Choroid plexus epithelial cell (primary cell): ENCODE data around the gene DIP2B.

Source experiments
- DNase-seq: peaks from one replicate; pipeline ENCODE4 v3.0.0-alpha.2; 2010; ENCODE audit warnings: low read depth
- H3K4me3 ChIP-seq: 2 replicates; pipeline ENCODE4 v1.5.1; 2011; ENCODE audit warnings: low read depth, mild to moderate bottlenecking, control low read depth, low read length, moderate library complexity
- TF ChIP-seq, protein P1 (sequence below): conservative IDR thresholded peaks from 2 replicates; pipeline ENCODE4 v1.5.1; 2011; ENCODE audit warnings: low read depth, mild to moderate bottlenecking, control low read depth, inconsistent platforms, low read length, moderate library complexity

Gene DIP2B

DNA sequence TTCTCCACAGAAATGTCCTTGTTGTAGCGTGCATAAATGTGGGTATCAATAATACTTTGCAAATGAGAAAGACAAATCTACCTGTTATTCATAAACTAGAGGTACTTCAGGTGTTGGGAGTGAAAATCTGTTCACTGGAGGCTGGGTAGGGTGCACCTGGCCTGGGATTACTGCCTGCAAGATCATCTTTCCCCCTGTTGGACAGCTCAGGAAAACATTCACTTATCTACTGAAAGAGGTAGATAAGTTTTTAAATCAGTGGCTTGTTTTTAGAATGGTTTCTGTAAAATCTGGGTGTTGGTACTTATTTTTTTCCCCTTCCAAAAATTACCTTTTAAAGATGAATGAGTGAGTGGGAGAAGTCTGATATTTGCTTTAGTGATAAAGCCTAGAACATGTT is 95.6 kb downstream of the DIP2B start:
- TF ChIP-seq, protein P1, sequence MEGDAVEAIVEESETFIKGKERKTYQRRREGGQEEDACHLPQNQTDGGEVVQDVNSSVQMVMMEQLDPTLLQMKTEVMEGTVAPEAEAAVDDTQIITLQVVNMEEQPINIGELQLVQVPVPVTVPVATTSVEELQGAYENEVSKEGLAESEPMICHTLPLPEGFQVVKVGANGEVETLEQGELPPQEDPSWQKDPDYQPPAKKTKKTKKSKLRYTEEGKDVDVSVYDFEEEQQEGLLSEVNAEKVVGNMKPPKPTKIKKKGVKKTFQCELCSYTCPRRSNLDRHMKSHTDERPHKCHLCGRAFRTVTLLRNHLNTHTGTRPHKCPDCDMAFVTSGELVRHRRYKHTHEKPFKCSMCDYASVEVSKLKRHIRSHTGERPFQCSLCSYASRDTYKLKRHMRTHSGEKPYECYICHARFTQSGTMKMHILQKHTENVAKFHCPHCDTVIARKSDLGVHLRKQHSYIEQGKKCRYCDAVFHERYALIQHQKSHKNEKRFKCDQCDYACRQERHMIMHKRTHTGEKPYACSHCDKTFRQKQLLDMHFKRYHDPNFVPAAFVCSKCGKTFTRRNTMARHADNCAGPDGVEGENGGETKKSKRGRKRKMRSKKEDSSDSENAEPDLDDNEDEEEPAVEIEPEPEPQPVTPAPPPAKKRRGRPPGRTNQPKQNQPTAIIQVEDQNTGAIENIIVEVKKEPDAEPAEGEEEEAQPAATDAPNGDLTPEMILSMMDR: no peak
- no peak overlapping the region for H3K4me3 ChIP-seq
- DNase-seq: no peak

DNA sequence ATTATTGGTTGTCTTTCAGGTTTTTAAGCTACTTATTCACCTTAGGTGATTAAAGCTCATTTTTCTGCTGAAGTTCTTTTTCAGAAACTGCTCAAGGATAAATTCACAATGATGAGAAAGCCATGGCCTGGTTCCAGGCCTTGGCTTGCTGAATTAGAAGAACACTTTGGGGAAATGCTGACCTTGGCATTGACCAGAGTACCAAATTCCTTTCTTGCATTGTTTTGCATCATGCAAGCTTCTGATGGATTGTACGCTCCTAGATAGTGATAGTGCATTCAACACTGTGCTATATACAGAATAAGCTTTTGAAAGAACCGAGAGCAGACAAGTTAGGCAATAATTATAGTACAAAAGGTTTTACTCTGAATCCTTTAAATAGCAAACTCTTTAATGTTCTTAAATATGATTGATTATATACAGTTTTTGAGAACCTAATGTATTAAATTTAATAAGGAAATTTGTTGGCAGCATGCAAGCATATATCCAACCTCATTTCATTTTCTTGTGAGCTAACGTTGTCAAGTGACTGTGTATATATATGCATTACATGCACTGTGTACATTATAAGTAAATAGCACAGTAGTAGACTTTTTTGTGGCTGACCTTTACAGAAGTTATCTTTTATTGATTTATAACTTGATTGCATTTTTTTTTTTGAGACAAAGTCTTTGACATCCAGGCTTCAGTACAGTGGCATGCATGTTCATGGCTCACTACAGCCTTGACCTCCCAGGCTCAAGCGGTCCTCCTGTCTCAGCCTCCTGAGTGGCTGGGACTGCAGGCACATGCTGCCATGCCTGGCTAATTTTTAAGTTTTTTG is 99.2 kb downstream of the DIP2B start:
- no peak overlapping the region for H3K4me3 ChIP-seq
- peak; percentile 94 for DNase-seq

DNA sequence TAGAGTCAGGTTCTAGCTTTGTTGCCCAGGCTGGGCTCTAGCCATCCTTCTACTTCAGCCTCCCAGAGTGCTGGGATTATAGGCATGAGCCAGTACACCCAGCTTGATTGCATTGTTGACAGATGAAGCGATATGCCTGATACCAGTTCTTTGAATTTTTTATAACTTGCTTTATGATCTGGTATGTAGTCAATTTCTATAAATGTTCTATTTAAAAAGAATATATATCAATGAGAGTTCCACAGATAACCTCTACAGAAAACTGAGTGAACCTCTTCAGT is 99.8 kb downstream of the DIP2B start:
- TF ChIP-seq, protein P1: no peak
- no peak overlapping the region for H3K4me3 ChIP-seq
- DNase-seq: no peak

More for the DNA sequence above, 99.2 kb downstream of the DIP2B start:
- TF ChIP-seq, protein P1: no peak

DNA sequence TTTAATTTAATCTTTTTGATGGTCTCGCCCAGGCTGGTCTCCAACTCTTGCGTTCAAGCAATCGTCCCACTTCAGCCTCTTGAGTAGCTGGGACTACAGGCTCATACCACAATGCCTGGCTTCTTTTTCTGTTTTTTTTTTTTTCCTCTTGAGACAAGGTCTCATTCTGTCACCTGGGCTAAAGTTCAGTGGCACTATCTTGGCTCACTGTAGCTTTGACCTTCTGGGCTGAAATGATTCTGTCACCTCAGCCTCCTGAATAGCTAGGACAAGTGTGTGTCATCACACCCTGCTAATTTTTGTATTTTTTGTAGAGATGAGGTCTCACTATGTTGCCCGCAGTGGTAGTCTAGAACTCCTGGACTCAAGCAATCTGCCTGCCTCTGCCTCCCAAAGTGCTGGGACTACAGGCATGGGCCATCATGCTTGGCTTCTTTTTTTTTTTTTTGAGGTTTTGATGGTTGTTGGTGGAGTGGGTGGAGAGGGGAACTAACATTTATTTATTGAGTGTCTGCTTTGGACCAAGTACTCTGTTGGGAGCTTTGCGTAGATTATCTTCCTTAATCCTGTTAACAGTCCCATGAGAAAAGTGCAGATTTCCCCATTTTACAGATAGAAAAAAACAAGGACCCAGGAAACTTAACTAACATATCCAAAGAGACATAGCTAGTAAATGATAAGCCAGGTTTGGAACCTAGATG is 102.0 kb downstream of the DIP2B start:
- DNase-seq: no peak
- no peak overlapping the region for H3K4me3 ChIP-seq
- TF ChIP-seq, protein P1: no peak

DNA sequence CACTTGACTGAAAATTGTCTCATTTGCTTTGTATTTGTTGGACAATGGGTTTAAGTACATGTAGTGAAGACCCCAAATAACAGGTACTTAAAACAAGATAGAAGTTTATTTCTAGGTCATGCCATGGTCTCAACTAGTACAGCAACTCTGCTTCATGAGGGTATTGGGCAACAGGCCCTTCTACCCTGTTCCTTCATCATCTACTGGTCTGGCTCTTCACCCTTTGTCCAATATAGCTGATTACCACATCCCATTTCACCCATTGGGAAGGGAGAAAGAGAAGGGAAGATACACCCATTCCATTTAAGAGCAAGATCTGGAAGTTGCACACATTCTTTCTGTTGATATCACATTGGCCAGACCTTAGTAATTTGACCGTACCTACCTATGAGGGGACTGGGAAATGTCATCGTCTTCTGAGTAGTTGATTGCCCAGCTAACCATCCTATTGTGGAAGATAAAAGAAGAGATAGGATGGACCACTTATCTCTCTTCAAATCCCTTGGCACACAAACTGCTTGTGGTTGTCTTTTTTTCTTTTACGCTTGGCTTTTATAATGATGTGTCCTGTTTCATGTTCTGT is 104.6 kb downstream of the DIP2B start:
- no peak overlapping the region for H3K4me3 ChIP-seq
- TF ChIP-seq, protein P1: no peak
- no peak for DNase-seq

DNA sequence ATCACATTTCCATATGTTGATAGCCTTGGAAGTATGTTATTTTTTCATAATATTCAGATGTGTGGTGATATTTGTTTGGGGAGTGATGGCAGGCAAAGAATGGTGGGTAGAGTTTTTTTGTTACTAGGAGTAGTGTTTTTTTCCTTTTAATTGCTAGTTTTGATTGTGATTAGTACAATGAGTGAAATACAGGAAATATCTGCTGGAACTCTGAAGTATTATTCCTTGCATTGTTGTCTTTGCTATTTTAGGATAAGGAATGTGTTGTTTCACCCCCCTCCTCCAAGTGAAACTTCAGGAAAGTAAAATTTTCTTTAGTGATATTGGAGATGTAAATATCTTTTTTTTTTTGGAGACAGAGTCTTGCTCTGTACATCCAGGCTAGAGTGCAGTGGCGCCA is 105.4 kb downstream of the DIP2B start:
- no peak overlapping the region for H3K4me3 ChIP-seq
- TF ChIP-seq, protein P1: no peak
- no peak for DNase-seq
